Measurements from ENCODE around the gene ZNF746.

GRCh38 chr7:149544028-149544427, 46.4 kb upstream of the ZNF746 start:
- no peak for TF ChIP-seq FOXM1 (IDR thresholded peaks at IDR 0.05; ENCODE audit: borderline replicate concordance, low read depth)
- no peak for TF ChIP-seq EP300 (IDR thresholded peaks at IDR 0.05; ENCODE audit: borderline replicate concordance)
- TF ChIP-seq TAF1 (IDR thresholded peaks at IDR 0.05; ENCODE audit: low read depth), result no peak
- TF ChIP-seq RAD21 (IDR thresholded peaks at IDR 0.05; ENCODE audit: low read depth), result no peak
- TF ChIP-seq EGR1 (IDR thresholded peaks at IDR 0.05), result no peak
- TF ChIP-seq, protein P1, sequence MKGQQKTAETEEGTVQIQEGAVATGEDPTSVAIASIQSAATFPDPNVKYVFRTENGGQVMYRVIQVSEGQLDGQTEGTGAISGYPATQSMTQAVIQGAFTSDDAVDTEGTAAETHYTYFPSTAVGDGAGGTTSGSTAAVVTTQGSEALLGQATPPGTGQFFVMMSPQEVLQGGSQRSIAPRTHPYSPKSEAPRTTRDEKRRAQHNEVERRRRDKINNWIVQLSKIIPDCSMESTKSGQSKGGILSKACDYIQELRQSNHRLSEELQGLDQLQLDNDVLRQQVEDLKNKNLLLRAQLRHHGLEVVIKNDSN (IDR thresholded peaks at IDR 0.05), result no peak
- TF ChIP-seq, protein P2, sequence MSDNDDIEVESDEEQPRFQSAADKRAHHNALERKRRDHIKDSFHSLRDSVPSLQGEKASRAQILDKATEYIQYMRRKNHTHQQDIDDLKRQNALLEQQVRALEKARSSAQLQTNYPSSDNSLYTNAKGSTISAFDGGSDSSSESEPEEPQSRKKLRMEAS (IDR thresholded peaks at IDR 0.05), result no peak
- TF ChIP-seq TEAD4 (IDR thresholded peaks at IDR 0.05), result no peak
- TF ChIP-seq CEBPB (IDR thresholded peaks at IDR 0.05), result no peak
- TF ChIP-seq YY1 (IDR thresholded peaks at IDR 0.05; ENCODE audit: low read depth), result no peak
- TF ChIP-seq TCF12 (IDR thresholded peaks at IDR 0.05; ENCODE audit: low read depth), result no peak
- no peak for TF ChIP-seq NFIC (IDR thresholded peaks at IDR 0.05)
- TF ChIP-seq CREB1 (IDR thresholded peaks at IDR 0.05; ENCODE audit: low read depth), result no peak
- TF ChIP-seq, protein P3, sequence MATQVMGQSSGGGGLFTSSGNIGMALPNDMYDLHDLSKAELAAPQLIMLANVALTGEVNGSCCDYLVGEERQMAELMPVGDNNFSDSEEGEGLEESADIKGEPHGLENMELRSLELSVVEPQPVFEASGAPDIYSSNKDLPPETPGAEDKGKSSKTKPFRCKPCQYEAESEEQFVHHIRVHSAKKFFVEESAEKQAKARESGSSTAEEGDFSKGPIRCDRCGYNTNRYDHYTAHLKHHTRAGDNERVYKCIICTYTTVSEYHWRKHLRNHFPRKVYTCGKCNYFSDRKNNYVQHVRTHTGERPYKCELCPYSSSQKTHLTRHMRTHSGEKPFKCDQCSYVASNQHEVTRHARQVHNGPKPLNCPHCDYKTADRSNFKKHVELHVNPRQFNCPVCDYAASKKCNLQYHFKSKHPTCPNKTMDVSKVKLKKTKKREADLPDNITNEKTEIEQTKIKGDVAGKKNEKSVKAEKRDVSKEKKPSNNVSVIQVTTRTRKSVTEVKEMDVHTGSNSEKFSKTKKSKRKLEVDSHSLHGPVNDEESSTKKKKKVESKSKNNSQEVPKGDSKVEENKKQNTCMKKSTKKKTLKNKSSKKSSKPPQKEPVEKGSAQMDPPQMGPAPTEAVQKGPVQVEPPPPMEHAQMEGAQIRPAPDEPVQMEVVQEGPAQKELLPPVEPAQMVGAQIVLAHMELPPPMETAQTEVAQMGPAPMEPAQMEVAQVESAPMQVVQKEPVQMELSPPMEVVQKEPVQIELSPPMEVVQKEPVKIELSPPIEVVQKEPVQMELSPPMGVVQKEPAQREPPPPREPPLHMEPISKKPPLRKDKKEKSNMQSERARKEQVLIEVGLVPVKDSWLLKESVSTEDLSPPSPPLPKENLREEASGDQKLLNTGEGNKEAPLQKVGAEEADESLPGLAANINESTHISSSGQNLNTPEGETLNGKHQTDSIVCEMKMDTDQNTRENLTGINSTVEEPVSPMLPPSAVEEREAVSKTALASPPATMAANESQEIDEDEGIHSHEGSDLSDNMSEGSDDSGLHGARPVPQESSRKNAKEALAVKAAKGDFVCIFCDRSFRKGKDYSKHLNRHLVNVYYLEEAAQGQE (IDR thresholded peaks at IDR 0.05; ENCODE audit: low read depth), result no peak
